ENCODE results near the gene LRGUK. TPM values are rescaled to one million over a fixed set of nuclear protein-coding genes. Genes with fewer than 3 reads are reported as not detected.
A peak's percentile ranks its signal among the peaks of the same experiment; 100 is the strongest.
"Not testable (repeated sequence)": the region's sequence is repeated elsewhere in the genome, so short reads cannot be mapped to it uniquely, and the experiment has no call there.

The LRGUK gene, protein sequence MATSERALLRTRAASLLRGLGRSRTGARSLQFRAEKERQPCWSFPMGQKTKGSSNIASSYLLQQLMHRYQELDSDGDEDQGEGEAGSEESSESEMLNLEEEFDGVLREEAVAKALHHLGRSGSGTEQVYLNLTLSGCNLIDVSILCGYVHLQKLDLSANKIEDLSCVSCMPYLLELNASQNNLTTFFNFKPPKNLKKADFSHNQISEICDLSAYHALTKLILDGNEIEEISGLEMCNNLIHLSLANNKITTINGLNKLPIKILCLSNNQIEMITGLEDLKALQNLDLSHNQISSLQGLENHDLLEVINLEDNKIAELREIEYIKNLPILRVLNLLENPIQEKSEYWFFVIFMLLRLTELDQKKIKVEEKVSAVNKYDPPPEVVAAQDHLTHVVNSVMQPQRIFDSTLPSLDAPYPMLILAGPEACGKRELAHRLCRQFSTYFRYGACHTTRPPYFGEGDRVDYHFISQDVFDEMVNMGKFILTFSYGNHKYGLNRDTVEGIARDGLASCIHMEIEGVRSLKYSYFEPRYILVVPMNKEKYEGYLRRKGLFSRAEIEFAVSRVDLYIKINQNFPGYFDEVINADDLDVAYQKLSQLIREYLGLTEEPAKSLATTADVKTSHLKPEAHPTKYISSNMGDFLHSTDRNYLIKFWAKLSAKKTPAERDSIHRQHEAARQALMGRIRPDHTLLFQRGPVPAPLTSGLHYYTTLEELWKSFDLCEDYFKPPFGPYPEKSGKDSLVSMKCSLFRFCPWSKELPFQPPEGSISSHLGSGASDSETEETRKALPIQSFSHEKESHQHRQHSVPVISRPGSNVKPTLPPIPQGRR
- total RNA-seq (2014; rRNA removed; shearing (Covaris generic)) (3.8 and 7.1 TPM in 2 replicates), polyA plus RNA-seq (2016; fragmentation: Nextera tagmentation; extraction: Ambion mirVana) (2.4 and 2.6 TPM in 2 replicates)
- long read RNA-seq, result 0 reads

- H3K79me2 ChIP-seq (replicated peaks; ENCODE audit: insufficient read depth), result peaks cover 12% of the 10 kb centered on the region; the same call in 1 of the 2 replicates
- peak; percentile 93 for DNase-seq (ENCODE audit: low spot score)
- Mint-ChIP-seq H3K27ac (peak within 1 kb of the TSS; percentile 25), H3K4me1 (peaks cover 43% of the 10 kb centered on the region), H3K27me3 (ENCODE audit: insufficient read depth, low read depth, poor library complexity) (peaks cover 10% of the 10 kb centered on the region), H3K9me3 (peaks cover 7% of the 10 kb centered on the region; the same call in 2 of the 3 replicates), H3K4me3 (peak within 1 kb of the TSS; percentile 86), H3K36me3 (ENCODE audit: low read depth) (peaks cover 11% of the 10 kb centered on the region)
- peaks cover 49% of the 10 kb centered on the region for H3K4me1 ChIP-seq (ENCODE audit: insufficient read depth)
- TF ChIP-seq, protein P1, sequence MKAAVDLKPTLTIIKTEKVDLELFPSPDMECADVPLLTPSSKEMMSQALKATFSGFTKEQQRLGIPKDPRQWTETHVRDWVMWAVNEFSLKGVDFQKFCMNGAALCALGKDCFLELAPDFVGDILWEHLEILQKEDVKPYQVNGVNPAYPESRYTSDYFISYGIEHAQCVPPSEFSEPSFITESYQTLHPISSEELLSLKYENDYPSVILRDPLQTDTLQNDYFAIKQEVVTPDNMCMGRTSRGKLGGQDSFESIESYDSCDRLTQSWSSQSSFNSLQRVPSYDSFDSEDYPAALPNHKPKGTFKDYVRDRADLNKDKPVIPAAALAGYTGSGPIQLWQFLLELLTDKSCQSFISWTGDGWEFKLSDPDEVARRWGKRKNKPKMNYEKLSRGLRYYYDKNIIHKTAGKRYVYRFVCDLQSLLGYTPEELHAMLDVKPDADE (IDR thresholded peaks at IDR 0.05), result peak; percentile 78
- peak; percentile 56; the same call in 1 of the 2 replicates for TF ChIP-seq CREB1 (CRISPR knock-in tag; IDR thresholded peaks at IDR 0.05; ENCODE audit: low read depth)
- TF ChIP-seq CTCF (conservative IDR thresholded peaks at IDR 0.05; ENCODE audit: low read depth in 2 of 2), result no peak
- TF ChIP-seq ZNF114 (CRISPR knock-in tag; IDR thresholded peaks at IDR 0.05), result no peak
- peak; percentile 98 for ATAC-seq
- no peaks in the 10 kb centered on the region for H3K27me3 ChIP-seq (ENCODE audit: insufficient read depth)
- 0 out of 2 replicates have a peak within 1 kb of the TSS, but pooled peaks have one; percentile 73 for H3K27ac ChIP-seq (ENCODE audit: low read depth)
- peak within 1 kb of the TSS; percentile 92 for H2AFZ ChIP-seq
- H3K4me2 ChIP-seq, result peak within 1 kb of the TSS; percentile 96
- no peaks in the 10 kb centered on the region for H3K36me3 ChIP-seq (ENCODE audit: insufficient read depth)
- no peaks in the 10 kb centered on the region for H3K9me2 ChIP-seq (ENCODE audit: insufficient read depth)
- peak within 1 kb of the TSS; percentile 79 for H3K4me3 ChIP-seq
- H4K20me1 ChIP-seq (replicated peaks; ENCODE audit: insufficient read depth), result no peaks in the 10 kb centered on the region
- no peaks in the 10 kb centered on the region for H3F3A ChIP-seq (replicated peaks; ENCODE audit: low read depth)
Observed at GRCh38 chr7:134126966-134127848, at the start of gene LRGUK. TSS of gene LRGUK (plus strand) at chr7:134127340. CDS start at chr7:134127368, 28 bp downstream.

DNA sequence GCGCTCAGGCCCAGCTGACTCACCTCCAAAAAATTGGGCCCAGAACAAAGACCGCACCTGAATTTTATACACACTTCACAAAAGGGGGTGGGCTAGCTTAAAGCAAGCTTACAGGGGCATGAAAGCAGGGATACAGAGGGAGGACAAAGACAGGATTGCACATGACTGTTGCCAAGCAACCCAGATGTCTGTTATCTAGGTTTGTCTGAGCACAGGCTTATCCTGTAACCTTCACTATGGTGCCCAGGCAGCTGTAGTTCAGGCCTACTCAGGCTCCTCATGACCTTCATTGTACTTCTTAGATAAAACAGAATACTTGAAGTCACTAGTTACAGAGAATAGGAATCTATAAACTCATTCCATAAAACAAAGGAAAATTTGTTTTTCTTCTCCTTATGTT, 49.6 kb upstream of the LRGUK start:
- not testable (repeated sequence) for H3K4me2 ChIP-seq; H3K4me3 ChIP-seq; H4K20me1 ChIP-seq (replicated peaks; ENCODE audit: insufficient read depth); H3K4me1 ChIP-seq (ENCODE audit: insufficient read depth); DNase-seq (ENCODE audit: low spot score); H3F3A ChIP-seq (replicated peaks; ENCODE audit: low read depth); H3K27me3 Mint-ChIP-seq (ENCODE audit: insufficient read depth, low read depth, poor library complexity); H3K9me2 ChIP-seq (ENCODE audit: insufficient read depth); H3K4me3 Mint-ChIP-seq; ATAC-seq; H3K27me3 ChIP-seq (ENCODE audit: insufficient read depth); H3K79me2 ChIP-seq (replicated peaks; ENCODE audit: insufficient read depth); H3K27ac ChIP-seq (ENCODE audit: low read depth); H2AFZ ChIP-seq; H3K36me3 ChIP-seq (ENCODE audit: insufficient read depth); H3K27ac Mint-ChIP-seq; H3K4me1 Mint-ChIP-seq
- Mint-ChIP-seq H3K36me3 (ENCODE audit: low read depth) (peaks cover 30% of the 10 kb centered on the region), H3K9me3 (peaks cover 13% of the 10 kb centered on the region)
